NCI-H446 treated with DMSO at 0.1 percent for 48 hours (cell line): ENCODE data around the gene PHAX.
"Not testable (repeated sequence)": the region's sequence is repeated elsewhere in the genome, so short reads cannot be mapped to it uniquely, and the experiment has no call there.

ENCODE experiments used
- DNase-seq: peaks from one replicate; lab custom pipeline; 2025; lab: John Stamatoyannopoulos, UW

The PHAX gene

DNA sequence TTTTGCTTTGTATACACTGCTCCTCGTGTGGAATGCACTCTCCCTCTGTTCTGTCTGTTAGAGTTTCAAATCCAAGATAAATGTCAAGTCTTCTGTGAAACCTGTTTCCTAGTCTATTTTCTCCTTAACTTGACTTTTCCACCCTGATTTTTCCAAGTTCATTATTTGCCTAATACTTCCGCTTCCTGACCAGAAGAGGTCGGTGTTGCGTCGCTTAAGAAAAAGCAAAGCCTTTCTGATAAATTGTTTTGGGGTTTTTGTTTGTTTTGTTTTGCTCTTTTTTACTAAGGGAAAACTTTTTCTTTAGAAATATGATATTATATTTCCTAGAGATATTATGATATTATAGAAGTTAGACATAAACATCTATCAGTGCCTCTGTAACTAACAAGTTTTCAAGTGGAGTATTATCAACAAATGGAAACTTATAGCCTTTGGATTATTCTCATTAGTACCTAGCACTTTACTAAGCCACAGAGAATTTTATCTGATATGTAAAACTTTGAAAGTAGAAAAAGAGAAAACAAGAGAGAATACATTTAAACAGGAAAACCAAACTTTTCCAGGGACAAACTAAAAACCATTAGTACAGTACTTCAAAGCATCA lies 55.8 kb downstream of the PHAX start:
- DNase-seq: no peak

DNA sequence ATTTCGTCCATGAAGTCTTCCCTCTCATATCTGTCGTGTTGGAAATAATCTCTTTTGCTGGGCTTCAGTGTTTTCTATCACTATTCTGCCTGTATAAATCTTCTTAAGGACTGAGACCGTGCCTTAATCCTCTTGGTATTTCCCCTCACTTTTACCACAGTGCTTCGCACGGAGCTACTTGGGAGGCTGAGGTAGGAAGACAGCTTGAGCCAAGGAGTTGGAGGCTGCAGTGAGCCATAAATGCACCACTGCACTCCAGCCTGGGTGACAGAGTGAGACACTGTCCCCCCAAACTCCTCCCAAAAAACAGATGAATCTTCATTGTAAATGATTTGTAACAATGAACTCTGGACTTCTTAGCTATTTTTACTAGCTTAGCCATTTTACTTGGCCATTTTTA lies 57.8 kb downstream of the PHAX start:
- DNase-seq: no peak

DNA sequence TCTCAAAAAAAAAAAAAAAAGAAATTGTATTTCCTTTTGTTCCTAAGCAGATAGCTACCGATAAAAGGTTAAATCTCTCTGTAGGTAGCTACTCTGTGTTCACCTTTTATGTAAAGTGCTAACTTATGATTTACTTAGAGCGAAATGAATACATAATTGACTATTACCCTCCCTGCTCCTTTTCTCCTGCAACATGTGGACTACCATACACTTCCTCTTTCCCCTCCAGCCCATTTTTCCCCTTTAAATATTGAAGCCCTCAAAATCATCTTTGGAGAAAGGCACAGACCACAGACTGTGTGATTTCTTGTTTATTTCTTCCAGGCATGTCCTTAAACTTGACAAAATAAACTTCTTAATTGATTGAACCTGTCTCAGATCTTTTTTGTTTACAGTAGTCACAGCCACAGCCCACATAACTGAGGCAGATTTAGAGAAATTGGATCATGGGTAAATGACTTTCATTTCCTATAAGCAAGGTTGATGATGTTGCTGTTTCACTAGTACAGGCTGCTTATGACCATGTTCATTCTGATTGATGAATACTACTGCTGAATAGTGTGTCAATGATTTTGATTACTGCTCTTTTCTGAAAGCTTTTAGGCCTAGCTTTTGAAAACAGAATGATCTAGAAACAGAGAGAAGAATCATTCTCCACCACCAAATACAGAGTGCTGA lies 59.2 kb downstream of the PHAX start:
- no peak for DNase-seq

DNA sequence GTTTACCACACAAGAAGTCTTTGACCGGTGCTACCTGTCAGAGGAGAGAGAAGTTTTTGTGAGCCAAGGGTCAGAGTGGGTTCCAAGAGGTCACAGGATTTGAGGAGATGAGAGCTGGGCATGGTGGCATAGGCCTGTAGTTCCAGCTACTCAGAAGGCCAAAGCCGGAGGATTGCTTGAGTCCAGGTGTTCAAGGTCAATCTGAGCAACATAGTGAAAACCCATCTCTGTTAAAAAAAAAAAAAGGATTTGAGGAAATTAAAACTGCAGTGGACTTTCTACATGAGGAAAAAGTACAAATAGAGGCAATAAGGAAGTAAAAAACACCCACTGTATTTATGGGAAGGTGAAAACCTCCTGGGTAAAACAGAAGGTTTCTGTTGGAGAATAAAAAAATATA lies 63.8 kb downstream of the PHAX start:
- no peak for DNase-seq

DNA sequence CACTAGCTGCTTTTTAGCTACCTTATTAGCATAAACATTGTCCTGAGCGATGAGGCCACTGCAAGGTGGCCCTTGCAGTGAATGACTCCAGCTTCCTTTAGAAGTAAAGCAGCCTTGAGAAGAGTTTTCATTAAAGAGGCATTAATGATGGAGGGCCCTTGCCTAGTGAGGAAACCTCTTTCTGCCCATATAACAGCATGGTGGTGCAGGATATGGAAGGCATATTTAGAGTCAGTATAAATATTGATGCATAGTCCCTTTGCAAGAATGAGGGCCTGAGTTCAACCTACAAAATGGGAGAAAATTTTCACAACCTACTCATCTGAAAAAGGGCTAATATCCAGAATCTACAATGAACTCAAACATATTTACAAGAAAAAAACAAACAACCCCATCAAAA lies 69.4 kb downstream of the PHAX start:
- not testable (repeated sequence) for DNase-seq

DNA sequence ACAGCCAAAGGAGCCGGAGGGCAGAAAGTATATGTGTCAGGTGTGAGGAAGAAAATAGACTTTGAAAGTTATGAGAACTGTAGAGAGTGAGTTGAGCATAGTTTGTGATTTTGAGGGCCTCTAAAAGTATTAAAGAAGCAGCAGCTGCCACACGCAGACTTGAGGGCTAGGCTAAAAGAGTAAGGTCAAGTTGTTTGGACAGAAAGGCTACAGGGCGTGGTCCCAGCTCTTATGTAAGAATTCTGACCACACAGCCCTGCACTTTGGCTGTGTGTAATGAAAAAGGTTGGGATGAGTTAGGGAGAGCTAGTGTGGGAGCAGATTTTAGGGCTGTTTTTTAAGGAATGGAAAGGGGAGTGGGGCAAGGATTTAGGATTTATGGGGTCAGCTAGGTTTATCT lies 70.9 kb downstream of the PHAX start:
- DNase-seq: not testable (repeated sequence)

DNA sequence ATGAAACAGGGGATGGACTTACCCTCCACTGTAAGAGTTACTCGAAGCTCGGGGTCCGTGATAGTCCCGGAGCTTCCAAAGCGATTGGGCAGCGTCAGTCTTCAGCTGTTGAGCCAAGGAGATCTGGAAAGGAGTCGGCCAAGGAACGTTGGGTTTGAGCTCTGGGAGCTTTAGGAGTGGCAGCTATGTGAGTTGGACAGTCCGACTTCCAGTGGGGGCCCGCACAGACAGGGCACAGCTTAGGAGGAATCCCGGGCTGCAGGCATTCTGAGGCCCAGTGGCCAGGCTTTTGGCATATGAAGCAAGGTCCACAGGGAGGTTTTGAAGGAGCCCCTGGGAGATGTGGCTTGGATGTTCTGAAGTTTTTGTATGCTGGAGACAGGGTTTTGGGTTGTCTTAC lies 72.7 kb downstream of the PHAX start:
- no peak for DNase-seq

DNA sequence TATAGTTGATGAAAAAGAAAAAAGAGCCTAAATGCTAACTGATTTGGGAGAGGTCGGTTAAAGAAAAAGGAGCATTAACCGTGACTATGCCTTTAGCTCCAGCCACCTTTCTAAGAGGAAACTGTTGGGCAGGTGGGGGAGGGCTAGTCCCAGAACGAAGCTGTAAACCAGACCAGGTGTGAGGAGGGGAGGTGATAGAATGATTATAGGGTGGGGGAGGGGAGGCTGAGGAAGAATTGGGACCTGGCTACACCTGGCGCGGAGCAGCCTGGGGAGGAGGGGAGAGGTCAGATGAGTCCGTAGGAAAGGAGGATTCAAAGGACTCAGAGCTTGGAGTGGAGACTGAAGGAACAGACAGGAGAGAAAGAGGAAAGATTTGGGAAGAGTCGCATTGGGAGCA lies 73.4 kb downstream of the PHAX start:
- DNase-seq: no peak

DNA sequence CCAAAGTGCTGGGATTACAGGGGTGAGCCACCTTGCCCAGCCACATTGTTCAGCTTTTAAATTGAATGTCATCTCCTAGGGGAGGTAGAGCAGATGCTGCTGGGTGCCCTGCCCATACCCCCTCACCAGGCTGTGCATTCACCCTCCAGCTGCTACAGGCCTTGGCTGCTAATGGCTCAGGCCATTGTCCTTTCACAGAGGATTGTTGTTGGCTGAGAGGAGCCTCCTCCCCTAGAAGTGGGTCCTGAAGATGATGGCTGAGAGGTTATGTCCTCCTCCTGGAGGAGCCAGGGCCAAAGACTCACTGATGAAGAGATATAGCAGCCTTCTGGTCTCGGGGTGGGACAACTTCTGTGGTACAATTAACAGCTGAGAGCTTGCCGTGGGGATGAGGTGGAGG lies 74.6 kb downstream of the PHAX start:
- no peak for DNase-seq

DNA sequence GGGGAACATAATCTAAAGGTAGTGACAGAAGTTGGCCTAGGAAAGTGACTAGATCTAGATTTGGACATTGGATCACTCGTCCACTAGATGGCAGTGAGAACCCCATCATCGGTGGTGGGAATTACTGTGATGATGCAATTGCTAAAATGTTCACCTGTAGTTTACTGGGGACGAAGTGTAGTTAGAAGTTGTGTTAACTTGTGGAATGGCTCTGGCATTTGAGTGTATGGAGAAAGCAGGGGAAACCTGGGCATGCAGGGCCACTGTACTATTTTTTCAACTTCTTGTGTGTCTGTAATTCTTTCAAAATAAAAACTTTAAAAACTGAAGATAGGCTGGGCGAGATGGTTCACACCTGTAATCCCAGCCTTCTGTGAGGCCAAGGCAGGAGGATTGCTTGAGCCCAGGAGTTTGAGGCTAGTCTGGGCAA lies 75.5 kb downstream of the PHAX start:
- peak; percentile 2 for DNase-seq
